GM19397 (cell line): Measurements from ENCODE around the gene IFT122.
"Not testable (repeated sequence)": the region's sequence is repeated elsewhere in the genome, so short reads cannot be mapped to it uniquely, and the experiment has no call there.

Source experiments
- ATAC-seq: cut with Tn5 transposase; IDR thresholded peaks from one replicate; pipeline ENCODE4 v1.9.1; 2021; ENCODE audit warnings: mild to moderate bottlenecking, moderate library complexity; ENCODE audit not compliant: unreplicated experiment

Gene IFT122

DNA sequence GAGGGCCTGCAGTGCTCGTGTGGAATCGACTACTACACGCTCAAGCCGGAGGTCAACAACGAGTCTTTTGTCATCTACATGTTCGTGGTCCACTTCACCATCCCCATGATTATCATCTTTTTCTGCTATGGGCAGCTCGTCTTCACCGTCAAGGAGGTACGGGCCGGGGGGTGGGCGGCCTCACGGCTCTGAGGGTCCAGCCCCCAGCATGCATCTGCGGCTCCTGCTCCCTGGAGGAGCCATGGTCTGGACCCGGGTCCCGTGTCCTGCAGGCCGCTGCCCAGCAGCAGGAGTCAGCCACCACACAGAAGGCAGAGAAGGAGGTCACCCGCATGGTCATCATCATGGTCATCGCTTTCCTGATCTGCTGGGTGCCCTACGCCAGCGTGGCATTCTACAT lies 92.2 kb downstream of the IFT122 start:
- ATAC-seq: no peak

DNA sequence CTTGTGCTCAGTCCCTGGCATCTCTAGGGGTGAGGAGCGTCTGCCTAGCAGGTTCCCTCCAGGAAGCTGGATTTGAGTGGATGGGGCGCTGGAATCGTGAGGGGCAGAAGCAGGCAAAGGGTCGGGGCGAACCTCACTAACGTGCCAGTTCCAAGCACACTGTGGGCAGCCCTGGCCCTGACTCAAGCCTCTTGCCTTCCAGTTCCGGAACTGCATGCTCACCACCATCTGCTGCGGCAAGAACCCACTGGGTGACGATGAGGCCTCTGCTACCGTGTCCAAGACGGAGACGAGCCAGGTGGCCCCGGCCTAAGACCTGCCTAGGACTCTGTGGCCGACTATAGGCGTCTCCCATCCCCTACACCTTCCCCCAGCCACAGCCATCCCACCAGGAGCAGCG lies 93.4 kb downstream of the IFT122 start:
- no peak for ATAC-seq

DNA sequence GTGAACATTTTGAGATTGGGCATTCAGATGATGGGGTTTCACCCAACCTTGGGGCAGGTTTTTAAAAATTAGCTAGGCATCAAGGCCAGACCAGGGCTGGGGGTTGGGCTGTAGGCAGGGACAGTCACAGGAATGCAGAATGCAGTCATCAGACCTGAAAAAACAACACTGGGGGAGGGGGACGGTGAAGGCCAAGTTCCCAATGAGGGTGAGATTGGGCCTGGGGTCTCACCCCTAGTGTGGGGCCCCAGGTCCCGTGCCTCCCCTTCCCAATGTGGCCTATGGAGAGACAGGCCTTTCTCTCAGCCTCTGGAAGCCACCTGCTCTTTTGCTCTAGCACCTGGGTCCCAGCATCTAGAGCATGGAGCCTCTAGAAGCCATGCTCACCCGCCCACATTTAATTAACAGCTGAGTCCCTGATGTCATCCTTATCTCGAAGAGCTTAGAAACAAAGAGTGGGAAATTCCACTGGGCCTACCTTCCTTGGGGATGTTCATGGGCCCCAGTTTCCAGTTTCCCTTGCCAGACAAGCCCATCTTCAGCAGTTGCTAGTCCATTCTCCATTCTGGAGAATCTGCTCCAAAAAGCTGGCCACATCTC lies 94.5 kb downstream of the IFT122 start:
- ATAC-seq: no peak

DNA sequence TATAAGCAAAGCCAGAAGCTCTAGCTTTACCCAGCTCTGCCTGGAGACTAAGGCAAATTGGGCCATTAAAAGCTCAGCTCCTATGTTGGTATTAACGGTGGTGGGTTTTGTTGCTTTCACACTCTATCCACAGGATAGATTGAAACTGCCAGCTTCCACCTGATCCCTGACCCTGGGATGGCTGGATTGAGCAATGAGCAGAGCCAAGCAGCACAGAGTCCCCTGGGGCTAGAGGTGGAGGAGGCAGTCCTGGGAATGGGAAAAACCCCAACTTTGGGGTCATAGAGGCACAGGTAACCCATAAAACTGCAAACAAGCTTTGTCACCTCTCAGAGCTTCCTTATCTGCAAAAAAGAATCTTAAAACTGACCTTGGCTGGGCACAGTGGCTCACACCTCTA lies 95.1 kb downstream of the IFT122 start:
- ATAC-seq: no peak

DNA sequence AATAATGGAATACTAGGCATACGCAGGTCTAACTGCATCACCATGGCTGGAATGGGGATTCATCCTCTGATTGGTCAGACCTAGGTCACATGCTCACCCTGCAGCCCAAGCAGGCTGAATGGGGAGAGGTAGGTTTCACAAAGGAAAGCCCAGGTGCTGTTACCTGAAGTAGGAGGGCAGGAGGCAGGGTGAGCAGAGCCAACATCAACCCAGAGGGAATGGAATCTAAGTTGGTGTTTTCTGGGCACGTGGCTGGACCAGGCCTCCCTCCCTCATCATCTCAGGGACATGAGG lies 96.3 kb downstream of the IFT122 start:
- no peak for ATAC-seq

DNA sequence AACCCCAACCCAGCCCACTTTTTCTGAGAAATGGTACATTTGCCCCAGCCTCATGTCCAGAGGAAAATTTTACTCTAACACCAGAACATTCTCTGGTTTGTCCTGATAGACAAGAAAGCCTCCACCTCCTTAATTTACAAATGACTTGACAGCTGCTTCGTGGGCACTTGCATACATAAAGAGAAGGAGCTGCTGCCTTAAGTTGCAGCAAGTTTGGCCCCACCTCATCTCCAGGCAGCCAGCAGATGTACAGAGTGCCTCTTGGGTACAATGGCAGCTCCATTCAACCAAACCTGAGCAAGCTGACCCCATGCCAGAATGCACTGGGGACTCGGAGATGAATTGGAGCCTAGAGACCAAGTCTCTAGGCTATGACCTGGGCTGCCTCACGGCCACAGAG lies 96.8 kb downstream of the IFT122 start:
- no peak for ATAC-seq

DNA sequence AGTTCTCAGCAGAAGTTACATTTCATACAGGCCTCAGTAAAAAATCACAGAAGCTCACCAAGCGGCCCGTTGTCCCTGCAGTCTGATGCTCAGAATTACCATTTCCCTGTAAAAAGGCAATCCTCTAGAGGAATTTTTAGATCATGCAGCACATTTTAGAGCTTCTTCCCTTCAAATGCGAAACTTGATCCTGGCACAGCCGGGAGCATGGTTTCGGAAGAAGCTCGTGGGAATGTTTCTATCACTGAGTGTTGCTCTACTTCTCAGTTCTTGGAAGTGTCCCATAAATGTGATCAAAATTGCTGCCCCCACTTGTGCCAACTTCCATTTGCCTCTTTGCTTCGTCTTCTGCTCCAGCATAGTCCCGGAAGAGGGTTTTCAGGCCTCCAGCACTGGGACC lies 99.2 kb downstream of the IFT122 start:
- no peak for ATAC-seq

DNA sequence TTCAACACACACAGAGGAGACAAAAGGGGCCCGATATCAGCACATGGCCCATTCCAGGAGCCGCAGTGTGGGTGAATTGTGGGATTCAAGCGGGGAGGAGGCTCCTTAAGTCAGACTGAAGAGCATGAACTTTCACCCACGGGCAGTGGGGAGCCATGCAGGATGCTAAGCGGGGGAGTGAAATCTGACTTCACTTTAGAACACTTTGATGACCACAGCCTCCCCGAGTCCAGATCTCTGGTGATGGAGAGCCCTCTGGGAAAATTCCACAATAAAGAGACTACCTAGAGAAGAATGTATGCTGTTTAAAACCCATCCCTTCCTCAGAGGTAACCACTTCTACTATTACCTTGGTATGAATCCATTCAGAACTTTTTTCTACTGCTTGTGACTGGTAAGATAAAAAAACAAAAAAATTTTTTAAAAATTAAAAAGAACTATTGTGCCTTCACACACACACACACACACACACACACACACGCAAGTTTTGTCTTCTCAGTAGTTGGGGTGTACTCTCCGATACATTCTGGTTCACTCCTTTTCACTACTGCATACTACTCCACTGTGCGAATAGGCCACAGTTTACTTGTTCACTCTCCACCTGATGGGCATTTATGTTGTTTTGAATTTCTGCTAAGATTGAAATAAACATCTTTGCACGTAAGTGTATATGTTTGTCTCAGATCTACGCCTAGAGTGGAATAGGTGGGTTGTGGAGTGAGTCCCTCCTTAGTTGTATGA lies 100.9 kb downstream of the IFT122 start:
- ATAC-seq: no peak

DNA sequence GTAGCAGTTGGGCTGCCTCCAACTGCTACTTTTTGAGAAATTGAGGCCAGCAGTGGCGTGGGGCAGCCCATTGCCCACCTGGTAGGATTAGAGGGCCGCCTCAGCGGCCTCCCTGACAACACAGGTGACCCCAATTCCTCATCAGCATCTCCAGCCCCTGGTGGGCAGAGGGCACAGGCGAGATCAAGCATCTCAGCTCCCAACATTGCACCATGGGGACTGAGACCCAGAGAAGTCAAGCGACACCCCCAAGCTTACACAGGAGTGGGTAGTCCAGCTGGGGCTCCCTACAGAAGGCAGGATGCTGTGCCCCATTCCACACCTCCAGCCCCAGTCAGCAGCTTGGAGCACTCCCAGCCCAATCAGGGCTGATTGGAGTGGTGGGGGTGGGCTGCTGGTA lies 102.7 kb downstream of the IFT122 start:
- no peak for ATAC-seq

DNA sequence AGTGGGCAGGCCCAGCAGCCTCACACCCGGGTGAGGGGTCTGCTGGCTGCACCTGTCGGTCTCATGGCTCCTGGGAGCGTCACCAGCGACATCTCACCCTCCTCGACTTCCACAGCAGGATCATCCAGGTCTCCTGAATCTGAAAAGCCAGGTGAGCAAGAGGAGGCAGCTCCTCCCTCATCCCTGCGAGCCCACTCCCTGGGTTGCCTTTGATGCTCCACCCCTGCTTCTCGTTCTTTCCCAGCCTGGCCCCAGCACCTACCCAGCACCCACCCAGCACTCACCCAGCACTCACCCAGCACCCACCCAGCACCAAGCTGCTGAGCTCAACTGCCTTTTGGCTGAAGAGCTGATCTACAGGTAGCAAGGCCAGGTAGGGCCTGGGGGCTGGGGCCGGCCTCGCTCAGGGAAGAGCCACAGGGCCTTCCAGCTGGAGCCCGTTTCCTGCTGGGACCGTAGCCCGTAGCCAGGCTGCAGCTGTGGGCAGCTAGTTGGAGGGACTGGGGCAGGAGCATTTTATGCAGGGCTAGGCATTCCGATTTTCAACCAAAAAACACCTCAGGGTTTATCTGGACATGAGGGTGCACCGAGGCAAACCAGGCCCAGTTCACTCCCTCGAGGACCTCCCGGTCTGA lies 103.2 kb downstream of the IFT122 start, which contains the start of gene H1-8:
Gene H1-8, plus strand, starts transcription at position 20 of the 635 bp plus-strand sequence. Its CDS starts 44 bp downstream, at position 64.
- no peak for ATAC-seq

DNA sequence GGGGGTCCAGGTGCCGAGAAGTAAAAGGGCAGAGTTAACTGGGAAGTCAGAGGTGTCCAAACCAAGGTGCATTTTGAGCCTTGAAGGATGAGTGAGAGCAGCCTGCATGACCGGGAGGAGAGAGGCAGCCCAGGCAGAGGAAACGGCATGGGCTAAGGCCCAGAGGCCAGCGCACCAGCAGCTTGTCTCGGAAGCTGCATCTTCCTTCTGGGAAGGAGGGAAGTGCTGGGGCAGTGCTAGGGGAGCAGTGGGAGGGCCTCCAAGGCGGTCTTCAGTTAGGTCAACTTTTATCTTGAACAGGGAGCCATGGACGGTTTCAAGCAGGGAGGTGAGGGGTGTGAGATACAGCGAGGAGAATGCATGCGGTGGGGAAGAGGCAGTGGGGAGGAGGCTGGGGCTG lies 104.0 kb downstream of the IFT122 start:
- no peak for ATAC-seq

DNA sequence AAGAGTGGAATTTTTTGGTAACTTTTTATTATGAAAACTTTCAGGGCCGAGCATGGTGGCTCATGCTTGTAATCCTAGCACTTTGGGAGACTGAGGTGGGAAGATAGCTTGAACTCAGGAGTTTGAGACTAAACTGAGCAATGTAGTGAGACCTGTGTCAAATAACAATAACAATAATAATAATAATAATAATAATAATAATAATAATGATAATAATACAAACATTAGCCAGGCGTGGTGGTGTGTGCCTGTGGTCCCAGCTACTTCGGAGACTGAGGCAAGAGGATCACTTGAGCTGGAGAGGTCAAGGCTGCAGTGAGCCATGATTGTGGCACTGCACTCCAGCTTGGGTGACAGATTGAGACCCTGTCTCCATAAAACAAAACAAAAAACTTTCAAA lies 105.9 kb downstream of the IFT122 start:
- not testable (repeated sequence) for ATAC-seq

DNA sequence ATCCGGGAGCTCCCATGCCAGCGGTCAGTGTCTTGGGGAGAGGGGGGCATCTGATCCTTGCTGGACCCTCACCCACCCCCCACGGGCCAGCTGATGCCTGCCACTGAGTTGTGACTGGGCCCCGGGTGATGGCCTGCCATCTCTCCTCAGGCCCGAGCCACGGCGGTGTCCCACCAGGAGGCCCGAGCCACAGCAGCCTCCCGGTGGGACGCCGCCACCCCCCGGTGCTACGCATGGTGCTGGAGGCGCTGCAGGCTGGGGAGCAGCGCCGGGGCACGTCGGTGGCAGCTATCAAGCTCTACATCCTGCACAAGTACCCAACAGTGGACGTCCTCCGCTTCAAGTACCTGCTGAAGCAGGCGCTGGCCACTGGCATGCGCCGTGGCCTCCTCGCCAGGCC lies 107.2 kb downstream of the IFT122 start:
- ATAC-seq: no peak

DNA sequence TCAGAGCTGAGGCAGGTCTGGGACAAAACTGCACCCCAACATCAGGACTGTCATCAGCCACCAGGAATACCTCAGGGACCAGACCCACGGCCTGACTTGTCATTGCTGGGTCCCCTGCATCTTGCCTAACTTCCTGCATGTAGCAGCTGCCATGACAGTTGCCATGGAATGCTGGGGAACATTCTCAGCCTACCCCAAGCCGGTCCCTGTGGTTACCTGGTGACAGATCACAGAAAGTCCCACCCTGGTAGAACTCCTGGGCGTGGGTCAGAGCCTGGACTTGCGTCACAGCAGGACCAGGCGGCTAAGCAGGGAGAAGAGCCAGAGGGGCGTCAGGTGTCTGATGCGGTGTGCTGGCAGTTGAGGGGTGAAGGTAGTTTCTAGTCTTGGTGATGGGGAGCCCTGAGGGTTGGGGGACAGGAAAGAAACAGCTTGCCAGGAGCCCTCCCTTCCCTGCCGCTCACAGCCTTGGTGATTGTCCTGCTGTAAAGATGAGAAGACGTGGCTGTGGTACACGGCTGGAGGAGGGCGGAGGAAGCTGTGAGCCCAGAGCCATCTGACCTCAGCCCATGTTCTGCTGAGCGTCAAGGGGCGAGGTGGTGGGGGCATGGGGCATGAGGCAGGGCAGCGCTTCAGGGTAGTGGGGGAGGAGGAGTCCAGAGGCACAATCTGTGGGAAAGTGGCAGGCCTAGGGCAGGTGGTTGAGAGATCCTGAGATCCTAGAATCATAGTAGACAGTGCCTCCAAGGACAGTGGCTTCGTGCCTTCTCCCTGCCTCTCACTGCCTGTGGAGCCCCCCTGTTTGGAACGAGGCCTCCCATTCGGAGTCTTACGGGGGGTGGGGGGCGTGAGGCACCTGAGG lies 108.3 kb downstream of the IFT122 start:
- ATAC-seq: no peak

DNA sequence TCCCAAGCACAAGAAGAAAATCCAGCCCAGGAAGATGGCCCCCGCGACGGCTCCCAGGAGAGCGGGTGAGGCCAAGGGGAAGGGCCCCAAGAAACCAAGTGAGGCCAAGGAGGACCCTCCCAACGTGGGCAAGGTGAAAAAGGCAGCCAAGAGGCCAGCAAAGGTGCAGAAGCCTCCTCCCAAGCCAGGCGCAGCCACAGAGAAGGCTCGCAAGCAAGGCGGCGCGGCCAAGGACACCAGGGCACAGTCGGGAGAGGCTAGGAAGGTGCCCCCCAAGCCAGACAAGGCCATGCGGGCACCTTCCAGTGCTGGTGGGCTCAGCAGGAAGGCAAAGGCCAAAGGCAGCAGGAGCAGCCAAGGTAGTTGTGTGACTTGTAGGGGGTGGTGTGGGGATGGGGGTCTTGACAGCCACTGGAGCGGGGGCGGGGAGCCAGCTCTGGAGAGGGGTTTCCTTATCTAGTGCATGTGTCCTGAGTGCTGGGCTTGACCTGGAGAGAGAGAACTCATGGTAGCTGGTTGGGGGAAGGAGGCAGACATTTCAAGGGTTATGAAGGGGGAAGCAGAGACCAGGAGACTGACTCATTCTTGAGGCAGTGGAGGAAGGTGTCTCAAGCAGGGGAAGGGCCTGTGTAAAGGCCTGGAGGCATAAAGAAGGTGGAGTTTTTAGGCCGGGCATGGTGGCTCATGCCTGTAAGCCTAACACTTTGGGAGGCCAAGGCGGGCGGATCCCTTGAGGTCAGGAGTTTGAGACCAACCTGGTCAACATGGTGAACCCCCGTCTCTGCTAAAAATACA lies 109.2 kb downstream of the IFT122 start:
- ATAC-seq: no peak

DNA sequence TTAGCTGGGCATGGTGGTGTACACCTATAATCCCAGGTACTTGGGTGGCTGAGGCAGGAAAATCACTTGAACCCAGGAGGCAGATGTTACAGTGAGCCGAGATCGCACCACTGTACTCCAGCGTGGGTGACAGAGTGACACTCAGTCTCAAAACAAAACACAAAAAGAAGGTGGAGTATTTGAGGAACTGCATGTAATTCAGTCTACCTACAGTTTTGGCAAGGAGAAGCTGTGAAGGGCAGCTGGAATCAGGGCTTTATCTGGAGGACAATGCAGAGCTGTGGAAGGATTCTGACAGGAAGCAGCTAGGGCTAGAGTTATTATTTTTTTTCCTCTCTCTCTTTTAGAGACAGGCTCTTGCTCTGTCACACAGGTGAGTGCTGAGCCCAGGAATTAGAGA lies 109.8 kb downstream of the IFT122 start:
- ATAC-seq: no peak

DNA sequence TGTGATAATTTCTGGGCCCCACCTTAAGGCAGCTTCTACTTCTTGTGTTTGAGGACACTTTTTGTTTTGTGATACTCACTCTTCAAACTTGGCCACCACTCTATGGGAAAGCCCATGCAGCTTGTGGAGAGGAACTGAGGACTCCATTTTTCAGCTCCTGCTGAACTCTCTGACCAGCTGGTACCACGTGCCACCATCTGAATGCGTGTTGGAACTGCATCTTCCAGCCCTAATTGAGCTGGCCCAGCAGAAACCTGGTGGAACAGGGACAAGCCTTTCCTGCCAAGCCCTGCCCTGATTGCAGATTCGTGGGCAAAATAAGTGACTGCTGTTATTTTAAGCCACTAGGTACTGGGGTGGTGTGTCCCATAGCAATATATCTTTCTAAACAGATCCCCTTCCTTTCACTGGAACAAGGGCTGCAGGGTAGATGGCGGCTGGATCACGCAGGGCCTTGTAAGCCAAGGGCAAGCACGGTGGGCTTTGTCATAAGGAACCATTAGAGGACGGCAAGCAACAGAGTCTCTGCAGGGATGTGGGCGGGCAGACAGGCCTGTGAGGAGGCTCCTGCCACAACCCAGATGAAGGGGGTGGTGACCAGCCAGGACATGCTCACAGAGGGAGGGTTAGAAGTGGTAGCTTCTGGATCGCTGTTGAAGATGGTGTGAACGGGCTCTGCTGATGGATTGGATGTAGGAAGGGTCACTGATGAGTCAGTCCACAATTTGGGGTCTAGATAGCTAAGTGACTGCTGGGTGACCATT lies 112.4 kb downstream of the IFT122 start:
- ATAC-seq: no peak

DNA sequence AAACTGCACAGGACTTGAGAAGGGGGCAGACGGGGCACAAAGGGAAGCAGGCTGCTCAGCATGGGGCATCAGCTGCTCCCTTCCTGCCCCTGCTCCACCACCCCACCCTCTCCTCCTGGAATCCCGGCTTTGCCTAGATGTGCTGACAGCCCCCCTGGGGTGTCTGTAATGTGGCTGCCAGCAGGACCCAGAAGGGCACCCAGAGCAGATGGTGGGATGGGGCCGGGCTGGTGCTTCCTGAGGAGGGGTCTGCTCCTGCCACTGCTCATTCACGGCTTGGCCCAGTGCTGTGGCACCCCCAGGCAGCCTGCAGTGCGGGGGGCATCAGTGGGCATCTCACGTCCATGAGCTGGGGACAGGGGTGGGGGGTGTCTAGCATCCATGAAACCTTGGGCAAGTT lies 113.1 kb downstream of the IFT122 start:
- ATAC-seq: no peak

DNA sequence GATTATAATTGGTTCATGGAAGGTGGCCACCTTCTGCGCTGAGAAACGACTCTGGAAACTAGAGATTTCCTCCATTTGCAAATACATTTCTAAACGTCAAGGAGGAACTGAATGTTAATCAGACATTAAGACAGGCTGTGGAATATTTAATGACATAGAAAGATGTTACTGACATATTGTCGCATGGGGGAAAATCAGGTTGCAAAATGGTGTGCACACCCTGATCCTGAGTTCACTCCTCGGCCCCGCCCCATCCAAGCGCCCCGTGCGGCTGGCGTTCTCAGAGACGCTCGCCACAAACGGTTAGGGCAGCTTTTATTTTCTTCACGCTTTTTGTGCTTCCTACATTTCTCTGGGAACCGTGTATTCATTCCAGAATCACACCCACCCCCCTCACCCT lies 113.7 kb downstream of the IFT122 start:
- ATAC-seq: no peak
